HEK293 (cell line): ENCODE data around the gene CH25H.
"Not testable (repeated sequence)": the region's sequence is repeated elsewhere in the genome, so short reads cannot be mapped to it uniquely, and the experiment has no call there.

Experiments used
- ATF2 ChIP-seq: fragments of 450-650 bp; formaldehyde crosslinking; IDR thresholded peaks from 2 replicates; pipeline ENCODE4 v1.5.1; 2016; ENCODE audit warnings: missing biosample characterization, missing genetic modification characterization, low read depth
- CTCF ChIP-seq: fragments of 450-650 bp; formaldehyde crosslinking; IDR thresholded peaks from 2 replicates; pipeline ENCODE4 v1.5.1; 2016; ENCODE audit warnings: missing biosample characterization, missing genetic modification characterization
- HOXA7 ChIP-seq: sonication (generic); formaldehyde crosslinking; IDR thresholded peaks from 2 replicates; pipeline ENCODE4 v1.8.1; 2022; ENCODE audit warnings: missing genetic modification reagents, borderline replicate concordance
- KLF16 ChIP-seq: fragments of 450-650 bp; formaldehyde crosslinking; IDR thresholded peaks from 2 replicates; pipeline ENCODE4 v1.5.1; 2017; ENCODE audit warnings: missing biosample characterization, missing genetic modification characterization
- ZBTB1 ChIP-seq: fragments of 450-650 bp; formaldehyde crosslinking; IDR thresholded peaks from 2 replicates; pipeline ENCODE4 v1.5.1; 2016; ENCODE audit warnings: missing biosample characterization, missing genetic modification characterization
- ZIC2 ChIP-seq: fragments of 450-650 bp; formaldehyde crosslinking; IDR thresholded peaks from 2 replicates; pipeline ENCODE4 v1.5.1; 2016; ENCODE audit warnings: missing biosample characterization, missing genetic modification characterization
- ZNF274 ChIP-seq, 2 experiments: fragments of 200-500 bp in 1 of 2; fragments of 450-650 bp in 1 of 2; sonication (Bioruptor generic) in 1 of 2; formaldehyde crosslinking in 1 of 2; IDR thresholded peaks; 2 replicates each; pipeline versions ENCODE4 v1.5.1 to v1.6.1; 2014 to 2016; ENCODE audit warnings: borderline replicate concordance in 1 of 2, inconsistent platforms in 1 of 2, low read length in 1 of 2, missing biosample characterization in 1 of 2, missing genetic modification characterization in 1 of 2
- ZNF350 ChIP-seq: fragments of 450-650 bp; formaldehyde crosslinking; IDR thresholded peaks from 2 replicates; pipeline ENCODE4 v1.5.0; 2017; ENCODE audit warnings: missing biosample characterization, mild to moderate bottlenecking, missing genetic modification characterization
- ZNF555 ChIP-seq: fragments of 450-650 bp; formaldehyde crosslinking; conservative IDR thresholded peaks from 2 replicates; pipeline ENCODE4 v1.5.1; 2017; ENCODE audit warnings: missing biosample characterization, mild to moderate bottlenecking, missing genetic modification characterization, inconsistent platforms
- ZNF701 ChIP-seq: fragments of 450-650 bp; formaldehyde crosslinking; IDR thresholded peaks from 2 replicates; pipeline ENCODE4 v1.5.1; 2016; ENCODE audit warnings: missing biosample characterization, missing genetic modification characterization
- ZNF777 ChIP-seq: fragments of 450-650 bp; formaldehyde crosslinking; IDR thresholded peaks from 2 replicates; pipeline ENCODE4 v1.5.1; 2017; ENCODE audit warnings: missing biosample characterization, missing genetic modification characterization, borderline replicate concordance
- TF ChIP-seq, protein P1 (sequence below): fragments of 450-650 bp; formaldehyde crosslinking; IDR thresholded peaks from 2 replicates; pipeline ENCODE4 v1.5.1; 2016; ENCODE audit warnings: missing biosample characterization, missing genetic modification characterization, borderline replicate concordance

- TF ChIP-seq ZNF274 (IDR thresholded peaks at IDR 0.05; ENCODE audit: low read length); ZNF274 (tag by site-specific recombination; IDR thresholded peaks at IDR 0.05; ENCODE audit: borderline replicate concordance); KLF16 (tag by site-specific recombination); ZNF555; ZNF350 (tag by site-specific recombination); CTCF (tag by site-specific recombination); ZNF777; HOXA7; ZIC2 (tag by site-specific recombination); ATF2 (tag by site-specific recombination); ZNF701; ZBTB1 (tag by site-specific recombination): not testable (repeated sequence)
- TF ChIP-seq, protein P1, sequence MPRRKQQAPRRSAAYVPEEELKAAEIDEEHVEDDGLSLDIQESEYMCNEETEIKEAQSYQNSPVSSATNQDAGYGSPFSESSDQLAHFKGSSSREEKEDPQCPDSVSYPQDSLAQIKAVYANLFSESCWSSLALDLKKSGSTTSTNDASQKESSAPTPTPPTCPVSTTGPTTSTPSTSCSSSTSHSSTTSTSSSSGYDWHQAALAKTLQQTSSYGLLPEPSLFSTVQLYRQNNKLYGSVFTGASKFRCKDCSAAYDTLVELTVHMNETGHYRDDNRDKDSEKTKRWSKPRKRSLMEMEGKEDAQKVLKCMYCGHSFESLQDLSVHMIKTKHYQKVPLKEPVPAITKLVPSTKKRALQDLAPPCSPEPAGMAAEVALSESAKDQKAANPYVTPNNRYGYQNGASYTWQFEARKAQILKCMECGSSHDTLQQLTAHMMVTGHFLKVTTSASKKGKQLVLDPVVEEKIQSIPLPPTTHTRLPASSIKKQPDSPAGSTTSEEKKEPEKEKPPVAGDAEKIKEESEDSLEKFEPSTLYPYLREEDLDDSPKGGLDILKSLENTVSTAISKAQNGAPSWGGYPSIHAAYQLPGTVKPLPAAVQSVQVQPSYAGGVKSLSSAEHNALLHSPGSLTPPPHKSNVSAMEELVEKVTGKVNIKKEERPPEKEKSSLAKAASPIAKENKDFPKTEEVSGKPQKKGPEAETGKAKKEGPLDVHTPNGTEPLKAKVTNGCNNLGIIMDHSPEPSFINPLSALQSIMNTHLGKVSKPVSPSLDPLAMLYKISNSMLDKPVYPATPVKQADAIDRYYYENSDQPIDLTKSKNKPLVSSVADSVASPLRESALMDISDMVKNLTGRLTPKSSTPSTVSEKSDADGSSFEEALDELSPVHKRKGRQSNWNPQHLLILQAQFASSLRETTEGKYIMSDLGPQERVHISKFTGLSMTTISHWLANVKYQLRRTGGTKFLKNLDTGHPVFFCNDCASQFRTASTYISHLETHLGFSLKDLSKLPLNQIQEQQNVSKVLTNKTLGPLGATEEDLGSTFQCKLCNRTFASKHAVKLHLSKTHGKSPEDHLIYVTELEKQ (tag by site-specific recombination), result not testable (repeated sequence)
Observed at GRCh38 chr10:89168354-89168900, 38.7 kb downstream of the CH25H start.
